Brain microvascular endothelial cell (primary cell): ENCODE data around the gene ARHGAP5.

Source experiments
- DNase-seq: peaks from one replicate; pipeline ENCODE4 v3.0.0-alpha.2; 2020
- H3K27ac ChIP-seq: fragments of 250-450 bp; sonication (Bioruptor Pico); 2 replicates; pipeline ENCODE4 v1.5.1; 2020; ENCODE audit warnings: mild to moderate bottlenecking, moderate library complexity
- H3K27me3 ChIP-seq: fragments of 250-450 bp; sonication (Bioruptor Pico); replicated peaks from 2 replicates; pipeline ENCODE4 v1.5.1; 2020; ENCODE audit warnings: mild to moderate bottlenecking
- H3K36me3 ChIP-seq: fragments of 250-450 bp; sonication (Bioruptor Pico); replicated peaks from 2 replicates; pipeline ENCODE4 v1.5.1; 2020; ENCODE audit warnings: mild to moderate bottlenecking
- H3K4me3 ChIP-seq: 2 replicates; pipeline ENCODE4 v1.5.1; 2011; ENCODE audit warnings: low read depth, mild to moderate bottlenecking, control low read depth, low read length, moderate library complexity
- in situ Hi-C: cut with HindIII; loops from 2 replicates; pipeline ENCODE4 v1.10.0; 2017; ENCODE audit warnings: low sequenced_read_pairs, low pct_ligation_motif_present
- TF ChIP-seq, protein P1 (sequence below): IDR thresholded peaks from 2 replicates; pipeline ENCODE4 v1.5.1; 2011; ENCODE audit warnings: low read depth, mild to moderate bottlenecking, moderate library complexity, low read length, control low read depth, inconsistent platforms; ENCODE audit errors: missing control alignments

The ARHGAP5 gene

GRCh38 chr14:32043624-32044023 is 33.5 kb upstream of the ARHGAP5 start:
- no peak for DNase-seq
- no peak overlapping the region for H3K27ac ChIP-seq
- H3K36me3 ChIP-seq: no peaks in the 10 kb centered on the region
- no peaks in the 10 kb centered on the region for H3K27me3 ChIP-seq
- in situ Hi-C loops: no loop called here
- no peak overlapping the region for H3K4me3 ChIP-seq
- TF ChIP-seq, protein P1, sequence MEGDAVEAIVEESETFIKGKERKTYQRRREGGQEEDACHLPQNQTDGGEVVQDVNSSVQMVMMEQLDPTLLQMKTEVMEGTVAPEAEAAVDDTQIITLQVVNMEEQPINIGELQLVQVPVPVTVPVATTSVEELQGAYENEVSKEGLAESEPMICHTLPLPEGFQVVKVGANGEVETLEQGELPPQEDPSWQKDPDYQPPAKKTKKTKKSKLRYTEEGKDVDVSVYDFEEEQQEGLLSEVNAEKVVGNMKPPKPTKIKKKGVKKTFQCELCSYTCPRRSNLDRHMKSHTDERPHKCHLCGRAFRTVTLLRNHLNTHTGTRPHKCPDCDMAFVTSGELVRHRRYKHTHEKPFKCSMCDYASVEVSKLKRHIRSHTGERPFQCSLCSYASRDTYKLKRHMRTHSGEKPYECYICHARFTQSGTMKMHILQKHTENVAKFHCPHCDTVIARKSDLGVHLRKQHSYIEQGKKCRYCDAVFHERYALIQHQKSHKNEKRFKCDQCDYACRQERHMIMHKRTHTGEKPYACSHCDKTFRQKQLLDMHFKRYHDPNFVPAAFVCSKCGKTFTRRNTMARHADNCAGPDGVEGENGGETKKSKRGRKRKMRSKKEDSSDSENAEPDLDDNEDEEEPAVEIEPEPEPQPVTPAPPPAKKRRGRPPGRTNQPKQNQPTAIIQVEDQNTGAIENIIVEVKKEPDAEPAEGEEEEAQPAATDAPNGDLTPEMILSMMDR: no peak

- no peak overlapping the region for H3K4me3 ChIP-seq
- in situ Hi-C loops: no loop called here
- DNase-seq: no peak
- no peaks in the 10 kb centered on the region for H3K27me3 ChIP-seq
- no peaks in the 10 kb centered on the region for H3K36me3 ChIP-seq
- TF ChIP-seq, protein P1: no peak
- H3K27ac ChIP-seq: no peak overlapping the region
Measured at GRCh38 chr14:32044454-32044853, 32.6 kb upstream of the ARHGAP5 start.

GRCh38 chr14:32047791-32048190 is 29.3 kb upstream of the ARHGAP5 start:
- Histone ChIP-seq H3K4me3 (no peak overlapping the region), H3K27me3 (no peaks in the 10 kb centered on the region), H3K36me3 (no peaks in the 10 kb centered on the region), H3K27ac (no peak overlapping the region)
- in situ Hi-C loops: no loop called here
- TF ChIP-seq, protein P1: no peak
- no peak for DNase-seq

DNA sequence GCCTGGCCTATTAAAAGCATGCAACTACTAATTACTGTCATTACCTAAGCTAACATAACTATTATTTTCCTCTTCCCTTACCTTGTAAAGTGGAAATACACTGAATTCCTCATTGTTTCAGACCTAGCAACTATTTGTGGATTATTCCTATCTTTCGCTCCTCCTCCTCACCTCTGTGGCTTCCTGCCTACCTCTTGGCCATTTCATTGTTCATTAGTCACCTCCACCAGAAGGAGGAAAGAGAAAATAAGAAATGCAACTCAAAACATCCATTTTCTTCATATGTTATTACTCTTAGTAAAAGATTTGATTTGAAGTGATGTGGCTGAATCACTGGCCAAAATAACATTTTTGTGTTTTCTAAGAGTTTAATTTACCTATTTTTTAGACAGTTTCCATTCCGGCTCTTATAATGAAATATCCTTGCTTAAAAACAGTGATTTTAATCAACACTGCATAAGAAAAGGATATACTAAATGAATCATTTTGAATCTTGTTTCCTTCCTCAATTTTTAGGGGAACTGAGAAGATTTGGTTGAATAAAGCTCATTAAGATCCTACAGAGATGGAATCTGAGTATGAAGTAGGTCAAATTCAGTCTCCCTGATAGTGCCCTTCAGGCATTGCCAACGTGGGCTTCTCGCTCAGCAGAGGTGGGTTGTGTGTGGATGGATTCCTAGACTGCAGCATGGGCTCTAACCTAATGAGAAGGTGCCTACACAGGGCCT is 27.6 kb upstream of the ARHGAP5 start:
- TF ChIP-seq, protein P1: no peak
- in situ Hi-C loops: no loop called here
- no peak overlapping the region for H3K4me3 ChIP-seq
- no peak for DNase-seq
- no peak overlapping the region for H3K27ac ChIP-seq
- H3K27me3 ChIP-seq: no peaks in the 10 kb centered on the region
- H3K36me3 ChIP-seq: no peaks in the 10 kb centered on the region

GRCh38 chr14:32050878-32051277 is 26.2 kb upstream of the ARHGAP5 start:
- in situ Hi-C loops: no loop called here
- no peak for DNase-seq
- TF ChIP-seq, protein P1: no peak
- H3K4me3 ChIP-seq: no peak overlapping the region
- no peaks in the 10 kb centered on the region for H3K36me3 ChIP-seq
- no peak overlapping the region for H3K27ac ChIP-seq
- no peaks in the 10 kb centered on the region for H3K27me3 ChIP-seq

GRCh38 chr14:32054536-32054935 is 22.6 kb upstream of the ARHGAP5 start:
- no peak overlapping the region for H3K4me3 ChIP-seq
- TF ChIP-seq, protein P1: no peak
- no peaks in the 10 kb centered on the region for H3K36me3 ChIP-seq
- in situ Hi-C loops: no loop called here
- no peak for DNase-seq
- H3K27me3 ChIP-seq: no peaks in the 10 kb centered on the region
- H3K27ac ChIP-seq: no peak overlapping the region
